ENCODE data around the gene RASL12.

- TF ChIP-seq LEF1 (IDR thresholded peaks at IDR 0.05; ENCODE audit: borderline replicate concordance) (no peak), BHLHE40 (IDR thresholded peaks at IDR 0.05; ENCODE audit: borderline replicate concordance) (no peak), NFRKB (IDR thresholded peaks at IDR 0.05) (no peak)
Measured at GRCh38 chr15:65066001-65066634, 1.7 kb downstream of the RASL12 start.

Data from HEK293T (cell line).